WTC11 (cell line): ENCODE results near the gene COX10. TPM values are rescaled to one million over a fixed set of nuclear protein-coding genes. Genes with fewer than 3 reads are reported as not detected.

Experiments used
- ATAC-seq: fragments of 200-7000 bp; cut with Tn5 transposase; 2 replicates; pipeline ENCODE4 v1.10.0; 2021; ENCODE audit warnings: mild to moderate bottlenecking, moderate library complexity
- CTCF ChIA-PET: fragments of 300-600 bp; sonication (Branson Sonifier 250); formaldehyde crosslinking; loops from one replicate; lab custom pipeline; 2021; ENCODE audit warnings: antibody characterized with exemption; lab: Charles Lee
- POLR2A ChIA-PET: fragments of 350-600 bp; sonication (Branson Sonifier 250); formaldehyde crosslinking; loops from one replicate; lab custom pipeline; 2021; ENCODE audit warnings: antibody characterized with exemption; lab: Charles Lee
- DNase-seq: peaks from one replicate; pipeline ENCODE4 v3.0.0; 2021; ENCODE audit warnings: low spot score
- H3K27ac Mint-ChIP-seq: 2 replicates; pipeline ENCODE4 v1.8.0; 2021; ENCODE audit warnings: mixed read lengths
- H3K27me3 Mint-ChIP-seq: 2 replicates; pipeline ENCODE4 v1.8.0; 2021; ENCODE audit warnings: low read depth, mild to moderate bottlenecking, moderate library complexity, mixed read lengths
- H3K36me3 Mint-ChIP-seq: 2 replicates; pipeline ENCODE4 v1.8.0; 2021; ENCODE audit warnings: mixed read lengths
- H3K4me1 Mint-ChIP-seq: 2 replicates; pipeline ENCODE4 v1.8.0; 2022; ENCODE audit warnings: mixed read lengths
- H3K4me3 Mint-ChIP-seq: 2 replicates; pipeline ENCODE4 v1.8.0; 2021; ENCODE audit warnings: mild to moderate bottlenecking, moderate library complexity, mixed read lengths
- H3K9me3 Mint-ChIP-seq: 2 replicates; pipeline ENCODE4 v1.8.0; 2021; ENCODE audit warnings: mixed read lengths
- CBFB ChIP-seq: sonication (generic); formaldehyde crosslinking; IDR thresholded peaks from 2 replicates; pipeline ENCODE4 v1.8.1; 2022; ENCODE audit warnings: mild to moderate bottlenecking, low read depth, missing genetic modification reagents
- ESRRA ChIP-seq: sonication (generic); formaldehyde crosslinking; IDR thresholded peaks from 2 replicates; pipeline ENCODE4 v1.8.1; 2022; ENCODE audit warnings: mild to moderate bottlenecking, missing genetic modification reagents, borderline replicate concordance
- FOXJ3 ChIP-seq: sonication (generic); formaldehyde crosslinking; IDR thresholded peaks from 2 replicates; pipeline ENCODE4 v1.9.0; 2021; ENCODE audit warnings: missing genetic modification reagents, mild to moderate bottlenecking, borderline replicate concordance
- JAZF1 ChIP-seq: fragments of 250-450 bp; sonication (Bioruptor Pico); IDR thresholded peaks from 2 replicates; pipeline ENCODE4 v1.9.0; 2021; ENCODE audit warnings: moderate library complexity, mild to moderate bottlenecking, inconsistent platforms
- JUN ChIP-seq: sonication (generic); formaldehyde crosslinking; IDR thresholded peaks from 2 replicates; pipeline ENCODE4 v1.8.0; 2023; ENCODE audit warnings: mild to moderate bottlenecking, missing genetic modification reagents
- MXD4 ChIP-seq: fragments of 250-450 bp; sonication (Bioruptor Pico); IDR thresholded peaks from 2 replicates; pipeline ENCODE4 v1.8.0; 2021; ENCODE audit warnings: mild to moderate bottlenecking, moderate library complexity, borderline replicate concordance
- MYBL2 ChIP-seq: sonication (generic); formaldehyde crosslinking; IDR thresholded peaks from 2 replicates; pipeline ENCODE4 v1.8.1; 2023; ENCODE audit warnings: mild to moderate bottlenecking, moderate library complexity, missing genetic modification reagents
- NFYB ChIP-seq: sonication (generic); formaldehyde crosslinking; conservative IDR thresholded peaks from 2 replicates; pipeline ENCODE4 v1.8.0; 2022; ENCODE audit warnings: low read depth, missing genetic modification reagents
- NR3C1 ChIP-seq: sonication (generic); formaldehyde crosslinking; conservative IDR thresholded peaks from 2 replicates; pipeline ENCODE4 v1.8.1; 2023; ENCODE audit warnings: low read depth, mild to moderate bottlenecking, missing genetic modification reagents
- ZBTB21 ChIP-seq: sonication (generic); formaldehyde crosslinking; IDR thresholded peaks from 2 replicates; pipeline ENCODE4 v1.8.1; 2023; ENCODE audit warnings: mild to moderate bottlenecking, missing genetic modification reagents, borderline replicate concordance
- ZNF232 ChIP-seq: sonication (generic); formaldehyde crosslinking; IDR thresholded peaks from 2 replicates; pipeline ENCODE4 v1.8.0; 2022; ENCODE audit warnings: mild to moderate bottlenecking, missing genetic modification reagents
- total RNA-seq: library from RNA; stranded (reverse); gene quantifications from 3 replicates; pipeline ENCODE4 v1.2.3, GENCODE V29; 2021
- TF ChIP-seq, protein P1 (sequence below): sonication (generic); formaldehyde crosslinking; IDR thresholded peaks from 2 replicates; pipeline ENCODE4 v1.8.1; 2022; ENCODE audit warnings: low read depth, missing genetic modification reagents, borderline replicate concordance
- TF ChIP-seq, protein P2 (sequence below): sonication (generic); formaldehyde crosslinking; IDR thresholded peaks from 2 replicates; pipeline ENCODE4 v1.8.0; 2022; ENCODE audit warnings: mild to moderate bottlenecking, missing genetic modification reagents
- TF ChIP-seq, protein P3 (sequence below): fragments of 250-450 bp; sonication (Bioruptor Pico); conservative IDR thresholded peaks from 2 replicates; pipeline ENCODE4 v1.9.0; 2021; ENCODE audit warnings: mild to moderate bottlenecking
- TF ChIP-seq, protein P4 (sequence below): sonication (generic); formaldehyde crosslinking; IDR thresholded peaks from 2 replicates; pipeline ENCODE4 v1.8.0; 2022; ENCODE audit warnings: mild to moderate bottlenecking, missing genetic modification reagents
- TF ChIP-seq, protein P5 (sequence below): fragments of 250-450 bp; sonication (Bioruptor Pico); IDR thresholded peaks from 2 replicates; pipeline ENCODE4 v1.9.0; 2021; ENCODE audit warnings: mild to moderate bottlenecking, borderline replicate concordance

The COX10 gene
- total RNA-seq, 1 experiment from 2014 or later = 22.0 TPM

DNA sequence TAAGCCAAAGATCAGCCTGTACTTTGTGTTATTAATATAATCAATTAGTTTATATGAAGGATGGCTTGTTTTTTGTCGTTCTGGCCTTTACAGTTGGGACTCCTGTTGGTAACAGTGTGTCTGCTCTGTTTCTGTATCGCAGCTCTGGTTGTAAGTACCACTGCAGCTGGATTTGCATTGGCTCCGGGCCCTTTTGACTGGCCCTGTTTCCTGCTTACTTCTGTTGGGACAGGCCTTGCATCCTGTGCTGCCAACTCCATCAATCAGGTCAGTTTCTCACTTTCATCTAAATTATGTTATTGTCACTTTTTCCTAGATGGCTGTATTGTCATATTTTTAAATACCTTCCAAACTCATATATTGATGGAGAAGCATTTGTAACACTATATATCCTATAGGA is 32.7 kb downstream of the COX10 start (continued):
- TF ChIP-seq FOXJ3 (CRISPR knock-in tag) (no peak), MYBL2 (no peak), MXD4 (no peak), CBFB (CRISPR knock-in tag) (no peak), NR3C1 (CRISPR knock-in tag) (no peak), JAZF1 (CRISPR knock-in tag) (no peak), NFYB (CRISPR knock-in tag) (no peak), JUN (CRISPR knock-in tag) (no peak)
- TF ChIP-seq, protein P1, sequence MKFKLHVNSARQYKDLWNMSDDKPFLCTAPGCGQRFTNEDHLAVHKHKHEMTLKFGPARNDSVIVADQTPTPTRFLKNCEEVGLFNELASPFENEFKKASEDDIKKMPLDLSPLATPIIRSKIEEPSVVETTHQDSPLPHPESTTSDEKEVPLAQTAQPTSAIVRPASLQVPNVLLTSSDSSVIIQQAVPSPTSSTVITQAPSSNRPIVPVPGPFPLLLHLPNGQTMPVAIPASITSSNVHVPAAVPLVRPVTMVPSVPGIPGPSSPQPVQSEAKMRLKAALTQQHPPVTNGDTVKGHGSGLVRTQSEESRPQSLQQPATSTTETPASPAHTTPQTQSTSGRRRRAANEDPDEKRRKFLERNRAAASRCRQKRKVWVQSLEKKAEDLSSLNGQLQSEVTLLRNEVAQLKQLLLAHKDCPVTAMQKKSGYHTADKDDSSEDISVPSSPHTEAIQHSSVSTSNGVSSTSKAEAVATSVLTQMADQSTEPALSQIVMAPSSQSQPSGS = no peak
- TF ChIP-seq, protein P2, sequence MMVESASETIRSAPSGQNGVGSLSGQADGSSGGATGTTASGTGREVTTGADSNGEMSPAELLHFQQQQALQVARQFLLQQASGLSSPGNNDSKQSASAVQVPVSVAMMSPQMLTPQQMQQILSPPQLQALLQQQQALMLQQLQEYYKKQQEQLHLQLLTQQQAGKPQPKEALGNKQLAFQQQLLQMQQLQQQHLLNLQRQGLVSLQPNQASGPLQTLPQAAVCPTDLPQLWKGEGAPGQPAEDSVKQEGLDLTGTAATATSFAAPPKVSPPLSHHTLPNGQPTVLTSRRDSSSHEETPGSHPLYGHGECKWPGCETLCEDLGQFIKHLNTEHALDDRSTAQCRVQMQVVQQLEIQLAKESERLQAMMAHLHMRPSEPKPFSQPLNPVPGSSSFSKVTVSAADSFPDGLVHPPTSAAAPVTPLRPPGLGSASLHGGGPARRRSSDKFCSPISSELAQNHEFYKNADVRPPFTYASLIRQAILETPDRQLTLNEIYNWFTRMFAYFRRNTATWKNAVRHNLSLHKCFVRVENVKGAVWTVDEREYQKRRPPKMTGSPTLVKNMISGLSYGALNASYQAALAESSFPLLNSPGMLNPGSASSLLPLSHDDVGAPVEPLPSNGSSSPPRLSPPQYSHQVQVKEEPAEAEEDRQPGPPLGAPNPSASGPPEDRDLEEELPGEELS = no peak
- TF ChIP-seq, protein P3, sequence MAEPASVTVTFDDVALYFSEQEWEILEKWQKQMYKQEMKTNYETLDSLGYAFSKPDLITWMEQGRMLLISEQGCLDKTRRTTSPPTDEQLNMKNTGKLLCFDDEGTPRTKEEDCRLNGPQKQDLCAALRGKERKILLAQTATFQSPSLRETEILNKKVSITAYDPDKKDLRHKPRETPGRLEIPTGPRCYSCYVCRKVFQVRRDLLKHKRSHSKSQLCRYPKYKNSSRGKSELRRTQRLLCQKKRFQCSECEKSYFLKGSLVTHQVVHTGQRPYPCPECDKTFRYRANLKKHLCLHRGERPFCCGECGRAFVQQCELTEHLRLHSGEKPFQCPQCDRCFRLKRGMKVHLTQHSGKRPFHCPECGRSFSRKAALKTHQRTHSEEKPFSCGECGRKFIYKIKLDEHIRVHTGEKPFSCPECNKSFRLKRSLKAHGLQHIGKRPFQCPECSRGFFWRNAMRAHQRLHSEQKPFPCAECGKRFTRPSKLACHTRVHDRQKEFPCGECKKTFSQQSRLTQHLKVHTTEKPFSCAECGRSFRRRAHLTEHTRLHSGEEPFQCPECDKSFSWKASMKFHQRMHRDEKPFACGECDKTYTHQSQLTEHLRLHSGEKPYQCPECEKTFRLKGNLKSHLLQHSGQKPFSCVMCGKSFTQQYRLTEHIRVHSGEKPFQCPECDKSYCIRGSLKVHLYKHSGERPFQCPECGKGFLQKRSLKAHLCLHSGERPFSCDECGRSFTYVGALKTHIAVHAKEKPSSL = no peak
- TF ChIP-seq, protein P4, sequence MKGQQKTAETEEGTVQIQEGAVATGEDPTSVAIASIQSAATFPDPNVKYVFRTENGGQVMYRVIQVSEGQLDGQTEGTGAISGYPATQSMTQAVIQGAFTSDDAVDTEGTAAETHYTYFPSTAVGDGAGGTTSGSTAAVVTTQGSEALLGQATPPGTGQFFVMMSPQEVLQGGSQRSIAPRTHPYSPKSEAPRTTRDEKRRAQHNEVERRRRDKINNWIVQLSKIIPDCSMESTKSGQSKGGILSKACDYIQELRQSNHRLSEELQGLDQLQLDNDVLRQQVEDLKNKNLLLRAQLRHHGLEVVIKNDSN (CRISPR knock-in tag) = no peak

DNA sequence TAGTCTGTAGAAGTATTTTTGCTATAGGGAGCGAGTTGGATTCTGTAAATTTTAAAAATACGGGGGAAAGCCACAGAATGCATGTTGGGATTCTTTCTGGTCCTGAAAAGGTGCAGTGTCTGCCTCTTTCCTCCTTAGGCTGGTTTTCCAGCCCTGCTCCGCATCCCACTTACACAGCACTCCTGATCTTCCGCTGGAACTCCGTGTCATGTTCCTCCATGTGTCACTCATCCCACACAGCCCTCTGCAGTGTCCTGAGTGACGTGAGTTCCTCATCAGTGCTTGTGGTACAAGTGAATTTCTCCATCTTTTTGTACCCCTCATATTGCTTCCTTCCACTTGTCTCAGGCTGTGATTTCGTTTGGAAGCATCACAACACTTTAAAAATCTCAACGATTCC is 34.5 kb downstream of the COX10 start:
- no peak for TF ChIP-seq NR3C1 (CRISPR knock-in tag)
- no peak for TF ChIP-seq ZBTB21 (CRISPR knock-in tag)
- TF ChIP-seq, protein P5, sequence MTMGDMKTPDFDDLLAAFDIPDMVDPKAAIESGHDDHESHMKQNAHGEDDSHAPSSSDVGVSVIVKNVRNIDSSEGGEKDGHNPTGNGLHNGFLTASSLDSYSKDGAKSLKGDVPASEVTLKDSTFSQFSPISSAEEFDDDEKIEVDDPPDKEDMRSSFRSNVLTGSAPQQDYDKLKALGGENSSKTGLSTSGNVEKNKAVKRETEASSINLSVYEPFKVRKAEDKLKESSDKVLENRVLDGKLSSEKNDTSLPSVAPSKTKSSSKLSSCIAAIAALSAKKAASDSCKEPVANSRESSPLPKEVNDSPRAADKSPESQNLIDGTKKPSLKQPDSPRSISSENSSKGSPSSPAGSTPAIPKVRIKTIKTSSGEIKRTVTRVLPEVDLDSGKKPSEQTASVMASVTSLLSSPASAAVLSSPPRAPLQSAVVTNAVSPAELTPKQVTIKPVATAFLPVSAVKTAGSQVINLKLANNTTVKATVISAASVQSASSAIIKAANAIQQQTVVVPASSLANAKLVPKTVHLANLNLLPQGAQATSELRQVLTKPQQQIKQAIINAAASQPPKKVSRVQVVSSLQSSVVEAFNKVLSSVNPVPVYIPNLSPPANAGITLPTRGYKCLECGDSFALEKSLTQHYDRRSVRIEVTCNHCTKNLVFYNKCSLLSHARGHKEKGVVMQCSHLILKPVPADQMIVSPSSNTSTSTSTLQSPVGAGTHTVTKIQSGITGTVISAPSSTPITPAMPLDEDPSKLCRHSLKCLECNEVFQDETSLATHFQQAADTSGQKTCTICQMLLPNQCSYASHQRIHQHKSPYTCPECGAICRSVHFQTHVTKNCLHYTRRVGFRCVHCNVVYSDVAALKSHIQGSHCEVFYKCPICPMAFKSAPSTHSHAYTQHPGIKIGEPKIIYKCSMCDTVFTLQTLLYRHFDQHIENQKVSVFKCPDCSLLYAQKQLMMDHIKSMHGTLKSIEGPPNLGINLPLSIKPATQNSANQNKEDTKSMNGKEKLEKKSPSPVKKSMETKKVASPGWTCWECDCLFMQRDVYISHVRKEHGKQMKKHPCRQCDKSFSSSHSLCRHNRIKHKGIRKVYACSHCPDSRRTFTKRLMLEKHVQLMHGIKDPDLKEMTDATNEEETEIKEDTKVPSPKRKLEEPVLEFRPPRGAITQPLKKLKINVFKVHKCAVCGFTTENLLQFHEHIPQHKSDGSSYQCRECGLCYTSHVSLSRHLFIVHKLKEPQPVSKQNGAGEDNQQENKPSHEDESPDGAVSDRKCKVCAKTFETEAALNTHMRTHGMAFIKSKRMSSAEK (CRISPR knock-in tag) = no peak
- TF ChIP-seq ZNF232 (CRISPR knock-in tag) = no peak
- no peak for TF ChIP-seq ESRRA
- Mint-ChIP-seq H3K27me3 (no peaks in the 10 kb centered on the region), H3K36me3 (no peaks in the 10 kb centered on the region), H3K4me1 (no peaks in the 10 kb centered on the region), H3K27ac (peak overlapping the region; percentile 63), H3K4me3 (no peak overlapping the region), H3K9me3 (no peaks in the 10 kb centered on the region)
- CTCF ChIA-PET = no interaction called here
- no peak for DNase-seq
- no peak for ATAC-seq
- POLR2A ChIA-PET = no interaction called here
